GM21381 (cell line): Measurements from ENCODE around the gene PNPLA7.
"Not testable (repeated sequence)": the region's sequence is repeated elsewhere in the genome, so short reads cannot be mapped to it uniquely, and the experiment has no call there.

ENCODE experiments used
- ATAC-seq: cut with Tn5 transposase; IDR thresholded peaks from one replicate; pipeline ENCODE4 v1.9.1; 2021; ENCODE audit warnings: mild to moderate bottlenecking, moderate library complexity; ENCODE audit not compliant: unreplicated experiment

Gene PNPLA7

GRCh38 chr9:137543237-137543963 is 6.8 kb downstream of the PNPLA7 start:
- no peak for ATAC-seq

- no peak for ATAC-seq
Observed at GRCh38 chr9:137542486-137542885, 7.7 kb downstream of the PNPLA7 start.

- ATAC-seq: no peak
Observed at GRCh38 chr9:137540536-137540935, 9.7 kb downstream of the PNPLA7 start.

DNA sequence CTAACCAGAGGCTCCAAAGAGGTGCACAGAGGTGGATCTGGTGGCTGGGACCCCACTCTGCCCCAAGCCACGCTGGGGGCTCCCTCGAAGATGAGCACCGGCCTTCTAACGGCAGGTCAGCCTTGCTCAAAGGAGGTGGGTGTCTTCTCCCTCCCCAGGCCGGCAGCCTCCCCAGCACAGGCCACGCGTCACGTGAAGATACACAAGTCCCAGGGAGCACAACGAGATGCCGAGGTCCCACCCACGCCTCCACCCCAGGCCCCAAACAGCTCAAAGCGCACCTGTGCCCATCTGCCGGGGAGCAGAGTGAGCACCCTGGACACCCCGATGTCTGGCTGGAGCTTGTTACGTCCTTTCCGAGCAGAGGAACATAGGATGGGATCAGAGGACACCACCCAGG is 12.1 kb downstream of the PNPLA7 start:
- no peak for ATAC-seq

DNA sequence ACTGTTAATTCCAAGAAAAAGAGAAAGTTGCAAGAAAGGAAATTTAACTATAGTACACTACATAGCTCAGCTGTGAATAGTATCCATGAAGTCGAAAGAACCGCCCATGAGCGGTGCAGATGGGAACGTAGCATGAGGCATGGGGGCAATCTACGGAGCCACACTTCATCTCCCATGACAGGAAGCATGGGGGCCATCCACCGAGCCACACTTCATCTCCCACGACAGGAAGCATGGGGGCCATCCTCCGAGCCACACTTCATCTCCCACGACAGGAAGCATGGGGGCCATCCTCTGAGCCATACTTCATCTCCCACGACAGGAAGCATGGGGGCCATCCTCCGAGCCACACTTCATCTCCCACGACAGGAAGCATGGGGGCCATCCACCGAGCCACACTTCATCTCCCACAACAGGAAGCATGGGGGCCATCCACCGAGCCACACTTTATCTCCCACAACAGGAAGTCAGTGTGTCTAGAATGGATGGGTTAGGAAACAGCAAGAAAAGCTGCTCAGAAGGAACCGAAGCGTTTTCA is 13.5 kb downstream of the PNPLA7 start:
- ATAC-seq: not testable (repeated sequence)

GRCh38 chr9:137535120-137535428 is 15.1 kb downstream of the PNPLA7 start:
- ATAC-seq: no peak

DNA sequence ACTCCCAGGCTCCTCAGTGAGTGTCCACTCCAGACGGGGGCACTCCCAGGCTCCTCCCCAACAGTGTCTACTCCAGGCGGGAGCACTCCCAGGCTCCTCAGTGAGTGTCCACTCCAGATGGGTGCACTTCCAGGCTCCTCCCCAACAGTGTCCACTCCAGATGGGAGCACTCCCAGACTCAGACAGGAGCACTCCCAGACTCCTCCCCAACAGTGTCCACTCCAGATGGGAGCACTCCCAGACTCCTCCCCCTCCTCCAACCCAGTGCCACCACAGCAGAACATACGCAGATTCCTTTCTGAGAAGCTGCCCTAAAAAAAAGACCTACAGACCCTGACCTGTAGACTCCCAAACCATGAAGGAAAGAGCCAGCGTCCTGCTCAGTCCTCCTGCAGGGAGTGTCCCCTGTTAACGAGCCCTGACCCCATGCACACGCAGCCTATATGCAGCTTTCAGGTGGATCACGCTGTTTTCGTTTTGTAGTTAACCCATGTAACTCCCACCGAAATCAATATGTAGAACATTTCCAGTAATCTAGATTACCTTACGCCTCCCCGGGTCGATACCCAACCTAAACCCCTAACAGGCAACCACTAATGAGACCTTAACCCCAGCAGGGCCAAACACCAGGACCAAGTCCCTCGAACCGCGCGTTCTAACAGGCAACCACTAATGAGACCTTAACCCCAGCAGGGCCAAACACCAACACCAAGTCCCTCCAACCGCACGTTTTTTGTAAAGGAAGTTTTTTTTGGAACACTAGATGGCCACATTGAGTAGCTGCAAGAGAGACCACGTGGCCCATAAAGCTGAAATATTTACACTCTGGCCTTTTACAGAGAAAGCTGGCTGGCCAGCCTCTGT is 15.7 kb downstream of the PNPLA7 start:
- no peak for ATAC-seq

GRCh38 chr9:137532891-137533468 is 17.2 kb downstream of the PNPLA7 start:
- not testable (repeated sequence) for ATAC-seq

GRCh38 chr9:137531099-137531765 is 19.0 kb downstream of the PNPLA7 start:
- ATAC-seq: no peak

GRCh38 chr9:137530331-137530730 is 19.9 kb downstream of the PNPLA7 start:
- ATAC-seq: no peak

DNA sequence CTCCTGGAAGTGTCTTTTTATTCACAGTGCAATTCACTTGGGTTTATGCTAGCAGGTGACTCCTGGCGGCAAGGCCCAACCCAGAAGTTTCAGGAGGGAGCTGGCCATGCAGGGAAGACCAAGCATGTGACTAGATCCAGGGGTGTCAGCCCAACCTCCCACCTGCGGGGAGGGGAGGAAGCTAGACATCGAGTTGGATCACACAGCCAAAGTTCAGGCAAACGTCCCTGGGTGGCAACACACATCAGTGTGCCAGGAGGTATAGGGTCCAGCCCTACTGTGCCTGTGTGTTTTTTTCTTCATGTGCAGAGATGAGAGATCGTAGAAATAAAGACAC is 25.3 kb downstream of the PNPLA7 start:
- ATAC-seq: no peak

- ATAC-seq: no peak
Observed at GRCh38 chr9:137524161-137524980, 25.8 kb downstream of the PNPLA7 start.

DNA sequence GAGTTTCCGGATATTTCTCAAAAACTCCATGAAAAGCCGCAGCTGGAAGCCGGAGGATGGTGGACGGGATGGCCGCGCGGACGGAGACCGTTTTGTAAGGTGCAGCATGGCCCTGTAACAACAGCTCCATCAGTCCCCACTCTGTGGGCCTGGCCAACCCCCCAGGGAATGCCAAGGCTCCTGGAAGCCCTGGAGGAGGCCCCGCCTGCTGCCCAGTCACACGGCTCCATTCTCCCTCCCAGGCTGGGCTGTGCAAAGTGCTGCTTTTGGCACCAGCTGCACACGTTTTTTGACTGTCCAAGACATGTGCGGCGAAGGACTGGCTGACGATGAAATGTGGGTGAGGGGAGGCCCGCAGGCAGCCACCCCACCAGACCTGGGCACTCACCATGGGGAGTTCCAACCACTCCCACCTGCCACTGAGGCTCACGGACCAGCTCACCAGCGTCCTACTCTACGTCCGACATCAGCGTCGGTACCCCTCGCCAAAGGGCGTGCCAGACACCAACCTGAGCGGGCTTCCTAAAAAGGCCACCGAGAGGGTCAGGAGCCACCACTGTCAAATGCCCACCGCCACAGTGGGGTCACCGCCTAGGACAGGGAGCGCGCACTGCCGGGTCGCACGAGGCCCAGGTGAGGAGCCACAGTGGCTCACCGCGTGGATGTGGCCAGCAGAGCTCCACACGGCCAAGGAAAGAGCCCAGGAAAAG is 27.3 kb downstream of the PNPLA7 start:
- ATAC-seq: no peak

GRCh38 chr9:137521405-137521985 is 28.7 kb downstream of the PNPLA7 start:
- no peak for ATAC-seq

- no peak for ATAC-seq
Observed at GRCh38 chr9:137520614-137521404, 29.4 kb downstream of the PNPLA7 start.

GRCh38 chr9:137519553-137519952 is 30.6 kb downstream of the PNPLA7 start:
- ATAC-seq: no peak

- not testable (repeated sequence) for ATAC-seq
Observed at GRCh38 chr9:137518661-137519459, 31.3 kb downstream of the PNPLA7 start.
